ENCODE data around the gene GNB5.

GNB5 gene

DNA sequence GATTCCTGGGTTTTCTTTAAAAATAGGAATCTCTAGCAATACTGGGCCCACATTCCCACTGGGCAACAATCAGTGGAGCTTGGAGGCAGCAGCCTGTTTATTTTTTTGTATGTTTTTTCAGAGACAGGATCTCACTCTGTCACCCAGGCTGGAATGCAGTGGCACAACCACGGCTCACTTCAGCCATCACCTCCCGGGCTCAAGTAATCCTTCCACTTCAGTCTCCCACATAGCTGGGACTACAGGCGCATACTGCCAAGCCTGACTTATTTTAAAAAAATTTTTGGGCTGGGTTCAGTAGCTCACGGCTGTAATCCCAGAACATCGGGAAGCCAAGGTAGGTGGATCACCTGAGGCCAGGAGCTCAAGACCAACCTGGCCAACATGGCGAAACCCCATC, 29.1 kb upstream of the GNB5 start:
- H3K27ac Mint-ChIP-seq, result no peak overlapping the region
- H3K9me3 Mint-ChIP-seq, result no peaks in the 10 kb centered on the region
- no peaks in the 10 kb centered on the region for H3K36me3 Mint-ChIP-seq (ENCODE audit: low read depth)
- no peaks in the 10 kb centered on the region for H3K27me3 Mint-ChIP-seq
- H3K4me3 Mint-ChIP-seq, result no peak overlapping the region
- DNase-seq, result no peak
- H3K4me1 Mint-ChIP-seq (ENCODE audit: low read depth), result peaks cover 30% of the 10 kb centered on the region

DNA sequence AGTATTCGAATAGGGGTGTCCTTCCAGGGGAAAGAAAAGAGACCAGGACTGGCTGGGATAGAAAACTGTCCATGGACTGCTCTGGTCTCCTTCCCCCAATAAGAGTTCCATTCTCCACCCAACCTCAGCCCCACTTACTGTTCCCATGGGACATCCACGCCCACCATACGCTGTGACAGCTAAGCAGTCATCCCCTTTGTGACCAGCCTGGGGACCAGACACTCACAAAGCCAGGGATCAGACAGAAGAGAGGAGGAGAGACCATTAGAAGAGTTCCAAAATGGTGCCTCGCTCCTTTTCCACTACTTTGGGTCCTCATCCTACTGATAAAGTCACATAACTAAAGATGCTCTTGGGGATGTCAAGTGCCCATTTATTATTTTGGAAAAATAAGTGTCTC, 27.6 kb upstream of the GNB5 start:
- Mint-ChIP-seq H3K9me3 (no peaks in the 10 kb centered on the region), H3K27me3 (no peaks in the 10 kb centered on the region), H3K4me1 (ENCODE audit: low read depth) (peaks cover 27% of the 10 kb centered on the region), H3K36me3 (ENCODE audit: low read depth) (no peaks in the 10 kb centered on the region), H3K4me3 (no peak overlapping the region), H3K27ac (no peak overlapping the region)
- no peak for DNase-seq

GRCh38 chr15:52218371-52218770, 27.2 kb upstream of the GNB5 start:
- H3K4me1 Mint-ChIP-seq (ENCODE audit: low read depth), result peaks cover 23% of the 10 kb centered on the region
- no peaks in the 10 kb centered on the region for H3K9me3 Mint-ChIP-seq
- no peaks in the 10 kb centered on the region for H3K27me3 Mint-ChIP-seq
- no peak for DNase-seq
- H3K27ac Mint-ChIP-seq, result no peak overlapping the region
- no peaks in the 10 kb centered on the region for H3K36me3 Mint-ChIP-seq (ENCODE audit: low read depth)
- H3K4me3 Mint-ChIP-seq, result no peak overlapping the region

- H3K27me3 Mint-ChIP-seq, result no peaks in the 10 kb centered on the region
- no peak for DNase-seq
- H3K36me3 Mint-ChIP-seq (ENCODE audit: low read depth), result no peaks in the 10 kb centered on the region
- H3K4me1 Mint-ChIP-seq (ENCODE audit: low read depth), result peaks cover 14% of the 10 kb centered on the region
- H3K27ac Mint-ChIP-seq, result no peak overlapping the region
- H3K9me3 Mint-ChIP-seq, result no peaks in the 10 kb centered on the region
- H3K4me3 Mint-ChIP-seq, result no peak overlapping the region
These were observed 26.0 kb upstream of the GNB5 start for GRCh38 chr15:52217186-52217585.

GRCh38 chr15:52214553-52214952, 23.4 kb upstream of the GNB5 start:
- Mint-ChIP-seq H3K36me3 (ENCODE audit: low read depth) (no peaks in the 10 kb centered on the region), H3K9me3 (no peaks in the 10 kb centered on the region), H3K27ac (no peak overlapping the region), H3K4me1 (ENCODE audit: low read depth) (no peaks in the 10 kb centered on the region), H3K4me3 (no peak overlapping the region), H3K27me3 (no peaks in the 10 kb centered on the region)
- no peak for DNase-seq

GRCh38 chr15:52213206-52213605, 22.0 kb upstream of the GNB5 start:
- no peak for DNase-seq
- no peaks in the 10 kb centered on the region for H3K4me1 Mint-ChIP-seq (ENCODE audit: low read depth)
- no peaks in the 10 kb centered on the region for H3K9me3 Mint-ChIP-seq
- H3K4me3 Mint-ChIP-seq, result no peak overlapping the region
- H3K27ac Mint-ChIP-seq, result no peak overlapping the region
- H3K36me3 Mint-ChIP-seq (ENCODE audit: low read depth), result no peaks in the 10 kb centered on the region
- no peaks in the 10 kb centered on the region for H3K27me3 Mint-ChIP-seq

DNA sequence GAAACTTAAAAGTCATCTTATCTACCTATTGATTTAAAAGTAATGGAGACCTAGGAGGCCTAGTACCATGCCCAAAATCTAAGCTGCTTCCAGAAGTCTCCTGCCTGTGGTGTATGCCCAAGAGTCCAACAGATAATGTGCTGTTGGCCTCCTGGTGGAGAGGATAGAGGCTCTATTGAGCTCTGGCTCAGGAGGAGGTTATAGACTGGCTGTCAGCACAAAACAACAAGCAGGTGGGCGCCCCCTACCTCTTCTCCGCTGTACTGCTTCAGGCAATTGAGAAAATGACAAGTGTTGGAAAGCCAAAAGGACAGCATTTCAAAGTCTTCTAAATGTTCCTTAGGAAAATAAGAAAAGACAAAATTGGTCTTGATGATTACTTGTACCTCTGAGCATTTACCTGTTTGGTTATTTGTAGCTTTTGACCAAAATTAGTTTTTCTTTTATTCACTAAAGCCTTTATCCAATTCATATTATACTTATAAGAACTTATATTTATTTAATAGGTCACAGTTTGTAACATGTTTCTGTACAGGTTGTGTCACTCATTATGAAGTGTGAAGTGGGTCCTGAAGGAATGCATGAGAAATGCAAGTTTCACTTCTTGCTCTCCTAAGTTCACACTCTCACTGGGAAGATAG, 17.2 kb upstream of the GNB5 start:
- Mint-ChIP-seq H3K36me3 (ENCODE audit: low read depth) (no peaks in the 10 kb centered on the region), H3K4me3 (no peak overlapping the region), H3K27ac (no peak overlapping the region)

GRCh38 chr15:52207191-52207590, 16.0 kb upstream of the GNB5 start:
- no peak overlapping the region for H3K27ac Mint-ChIP-seq
- no peak overlapping the region for H3K4me3 Mint-ChIP-seq
- no peak for DNase-seq
- H3K4me1 Mint-ChIP-seq (ENCODE audit: low read depth), result no peaks in the 10 kb centered on the region
- H3K27me3 Mint-ChIP-seq, result no peaks in the 10 kb centered on the region
- H3K36me3 Mint-ChIP-seq (ENCODE audit: low read depth), result no peaks in the 10 kb centered on the region
- H3K9me3 Mint-ChIP-seq, result no peaks in the 10 kb centered on the region

More for the DNA sequence above, 17.2 kb upstream of the GNB5 start:
- peak; percentile 79 for DNase-seq
- Mint-ChIP-seq H3K9me3 (no peaks in the 10 kb centered on the region), H3K4me1 (ENCODE audit: low read depth) (no peaks in the 10 kb centered on the region), H3K27me3 (no peaks in the 10 kb centered on the region)

DNA sequence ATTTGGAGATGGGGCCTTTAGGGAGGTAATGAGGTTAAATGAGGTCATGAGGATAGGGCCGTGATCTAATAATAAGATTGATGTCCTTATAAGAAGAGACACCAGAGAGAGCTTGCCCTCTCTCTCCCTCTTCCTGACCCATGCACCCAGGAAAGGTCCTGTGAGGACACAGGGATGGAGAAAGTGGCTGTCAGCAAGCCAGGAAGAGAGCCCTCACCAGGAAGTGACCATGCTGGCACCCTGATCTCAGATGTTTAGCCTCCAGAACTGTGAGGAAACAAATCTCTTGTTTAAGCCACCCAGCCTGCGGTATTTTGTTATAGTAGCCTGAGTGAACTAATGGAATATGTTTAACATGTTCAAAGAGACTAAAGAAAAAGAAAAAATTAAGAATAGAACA, 15.3 kb upstream of the GNB5 start:
- H3K36me3 Mint-ChIP-seq (ENCODE audit: low read depth), result no peaks in the 10 kb centered on the region
- no peaks in the 10 kb centered on the region for H3K4me1 Mint-ChIP-seq (ENCODE audit: low read depth)
- DNase-seq, result no peak
- H3K4me3 Mint-ChIP-seq, result no peak overlapping the region
- H3K27me3 Mint-ChIP-seq, result no peaks in the 10 kb centered on the region
- H3K27ac Mint-ChIP-seq, result no peak overlapping the region
- no peaks in the 10 kb centered on the region for H3K9me3 Mint-ChIP-seq

DNA sequence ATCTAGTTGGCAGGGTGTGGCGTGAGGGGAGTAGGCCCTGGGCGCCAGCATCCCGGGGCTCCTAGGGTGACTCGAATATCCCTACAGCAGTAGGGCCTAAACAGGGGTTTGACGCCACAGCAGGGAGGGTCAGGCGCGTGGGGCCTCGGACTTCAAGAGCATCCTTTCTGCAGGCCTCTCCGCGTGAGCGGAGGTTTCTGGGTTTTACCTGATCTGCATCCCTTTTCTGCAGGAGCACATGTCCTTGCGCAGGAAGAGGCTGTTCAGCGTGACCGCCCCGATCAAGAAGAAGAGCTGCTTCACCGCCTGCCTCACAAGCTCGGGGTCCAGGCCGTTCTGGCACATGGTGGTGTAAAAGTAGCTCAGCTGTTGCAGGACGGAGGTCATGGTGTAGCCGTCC, 13.5 kb upstream of the GNB5 start:
- no peaks in the 10 kb centered on the region for H3K9me3 Mint-ChIP-seq
- no peaks in the 10 kb centered on the region for H3K4me1 Mint-ChIP-seq (ENCODE audit: low read depth)
- H3K27ac Mint-ChIP-seq, result no peak overlapping the region
- no peaks in the 10 kb centered on the region for H3K36me3 Mint-ChIP-seq (ENCODE audit: low read depth)
- DNase-seq, result no peak
- no peaks in the 10 kb centered on the region for H3K27me3 Mint-ChIP-seq
- H3K4me3 Mint-ChIP-seq, result no peak overlapping the region

- no peak for DNase-seq
- H3K4me1 Mint-ChIP-seq (ENCODE audit: low read depth), result no peaks in the 10 kb centered on the region
These were observed 9.7 kb upstream of the GNB5 start for GRCh38 chr15:52200831-52201365.

GRCh38 chr15:52199271-52199670, 8.1 kb upstream of the GNB5 start:
- Mint-ChIP-seq H3K4me3 (no peak overlapping the region), H3K36me3 (ENCODE audit: low read depth) (no peaks in the 10 kb centered on the region), H3K27ac (no peak overlapping the region), H3K4me1 (ENCODE audit: low read depth) (no peaks in the 10 kb centered on the region), H3K9me3 (no peaks in the 10 kb centered on the region), H3K27me3 (no peaks in the 10 kb centered on the region)
- DNase-seq, result no peak

More at GRCh38 chr15:52200831-52201365, 9.7 kb upstream of the GNB5 start:
- H3K9me3 Mint-ChIP-seq, result no peaks in the 10 kb centered on the region
- H3K4me3 Mint-ChIP-seq, result no peak overlapping the region
- H3K27ac Mint-ChIP-seq, result no peak overlapping the region
- no peaks in the 10 kb centered on the region for H3K36me3 Mint-ChIP-seq (ENCODE audit: low read depth)
- H3K27me3 Mint-ChIP-seq, result no peaks in the 10 kb centered on the region

DNA sequence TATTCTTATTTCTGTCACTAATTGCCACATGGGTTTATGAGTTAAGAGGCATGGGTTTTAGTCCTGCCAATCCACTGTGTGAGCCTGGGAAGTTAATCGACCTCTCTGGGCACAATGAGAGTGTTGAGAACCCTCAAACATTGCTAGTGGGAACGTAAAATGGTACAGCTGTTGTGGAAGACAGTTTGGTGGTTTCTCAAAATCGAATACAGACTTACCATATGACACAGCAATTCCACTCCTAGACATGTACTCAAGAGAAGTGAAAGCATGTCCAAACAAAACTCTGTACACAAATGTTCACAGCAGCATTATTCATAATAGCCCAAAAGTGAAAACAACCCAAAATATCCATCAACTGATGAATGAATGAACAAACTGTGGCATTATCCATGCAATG, 5.7 kb upstream of the GNB5 start:
- H3K27me3 Mint-ChIP-seq, result no peaks in the 10 kb centered on the region
- no peak for DNase-seq
- H3K4me3 Mint-ChIP-seq, result no peak overlapping the region
- no peaks in the 10 kb centered on the region for H3K4me1 Mint-ChIP-seq (ENCODE audit: low read depth)
- H3K27ac Mint-ChIP-seq, result no peak overlapping the region
- H3K9me3 Mint-ChIP-seq, result no peaks in the 10 kb centered on the region
- no peaks in the 10 kb centered on the region for H3K36me3 Mint-ChIP-seq (ENCODE audit: low read depth)

DNA sequence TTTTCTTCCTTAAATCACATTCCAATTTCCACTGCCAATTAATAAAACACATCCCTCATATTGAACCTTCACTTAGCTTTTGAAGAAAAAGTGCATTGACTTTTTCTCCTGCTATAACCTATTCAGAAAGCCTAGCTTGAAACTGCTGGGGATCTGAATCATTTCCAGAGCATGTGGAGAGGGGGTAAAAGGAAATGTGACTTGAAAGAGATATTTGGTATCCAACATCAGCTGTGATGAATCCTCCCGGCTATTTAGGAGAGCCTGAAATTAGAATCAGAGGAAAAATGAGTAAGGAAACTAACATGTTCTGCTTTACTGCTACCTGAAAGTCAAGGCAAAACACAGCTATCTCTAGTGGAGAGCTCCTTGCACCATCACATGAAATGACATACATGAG, 2.6 kb upstream of the GNB5 start:
- no peaks in the 10 kb centered on the region for H3K27me3 Mint-ChIP-seq
- no peaks in the 10 kb centered on the region for H3K9me3 Mint-ChIP-seq
- no peaks in the 10 kb centered on the region for H3K4me1 Mint-ChIP-seq (ENCODE audit: low read depth)
- no peak overlapping the region for H3K4me3 Mint-ChIP-seq
- H3K36me3 Mint-ChIP-seq (ENCODE audit: low read depth), result no peaks in the 10 kb centered on the region
- no peak for DNase-seq
- H3K27ac Mint-ChIP-seq, result no peak overlapping the region

- Mint-ChIP-seq H3K27me3 (no peaks in the 10 kb centered on the region), H3K27ac (no peak overlapping the region), H3K9me3 (no peaks in the 10 kb centered on the region), H3K4me3 (no peak overlapping the region), H3K36me3 (ENCODE audit: low read depth) (no peaks in the 10 kb centered on the region), H3K4me1 (ENCODE audit: low read depth) (no peaks in the 10 kb centered on the region)
- DNase-seq, result no peak
These were observed 2.1 kb upstream of the GNB5 start for GRCh38 chr15:52193321-52193720.

Measured in activated T-cell treated with anti-CD3 and anti-CD28 coated beads, Interleukin-2, amount 50 U/mL, for 24 hours (primary cell).